Adrenal gland (tissue), 12 donors: Measurements from ENCODE around the gene MLH3. TPM values are rescaled to one million over a fixed set of nuclear protein-coding genes. Genes with fewer than 3 reads are reported as not detected.

Experiments
- DNase-seq, 7 donors: peaks; one replicate each; pipeline ENCODE4 v3.0.0-alpha.2; 2019 to 2020
- H3K27ac ChIP-seq, 5 donors: fragments of 200-600 bp; sonication (generic) in 4 of 5; 1 replicate in 3 of 5; 2 replicates in 2 of 5; pipeline versions ENCODE4 v1.5.1 to v1.8.0; 2016 to 2020; ENCODE audit warnings: mild to moderate bottlenecking in 1 of 5
- H3K27me3 ChIP-seq: fragments of 200-600 bp; 2 replicates; pipeline ENCODE4 v1.8.0; 2021
- H3K36me3 ChIP-seq, 2 donors: fragments of 200-600 bp; replicated peaks in 1 of 2; 1 replicate in 1 of 2; 2 replicates in 1 of 2; pipeline versions ENCODE4 v1.5.1 to v1.8.0; 2018 to 2022
- H3K4me1 ChIP-seq, 2 donors: fragments of 200-600 bp; replicated peaks in 1 of 2; 1 replicate in 1 of 2; 2 replicates in 1 of 2; pipeline versions ENCODE4 v1.5.1 to v1.8.0; 2018 to 2021
- H3K4me3 ChIP-seq, 4 donors: fragments of 200-600 bp; sonication (generic) in 3 of 4; one replicate each; pipeline ENCODE4 v1.5.1; 2016 to 2018
- H3K9me3 ChIP-seq, 3 donors: fragments of 200-600 bp; sonication (generic) in 1 of 3; replicated peaks in 1 of 3; 1 replicate in 2 of 3; 2 replicates in 1 of 3; pipeline versions ENCODE4 v1.5.1 to v1.8.0; 2016 to 2021
- CTCF ChIP-seq, 6 experiments: fragments of 450-650 bp in 4 of 6; fragments of 200-600 bp in 2 of 6; sonication (generic) in 1 of 6; IDR thresholded peaks; 1 replicate in 5 of 6; 2 replicates in 1 of 6; pipeline versions ENCODE4 v1.5.1 to v1.8.0; 2016 to 2021; ENCODE audit warnings: antibody characterized with exemption in 6 of 6, mild to moderate bottlenecking in 2 of 6, moderate library complexity in 1 of 6
- POLR2A ChIP-seq, 2 donors: fragments of 450-650 bp; IDR thresholded peaks; one replicate each; pipeline ENCODE4 v1.6.1; 2017; ENCODE audit warnings: antibody characterized with exemption in 2 of 2, mild to moderate bottlenecking in 2 of 2, moderate library complexity in 1 of 2
- WGBS, 4 donors: extraction: QIAGEN DNeasy Blood & Tissue Kit in 2 of 4; methylation state at CpG; one replicate each; pipeline versions ENCODE4 v1.1.5 to v1.1.7; 2013 to 2017; 5-methylcytosine and 5-hydroxymethylcytosine counted together
- intact Hi-C, 2 donors: fragments of 100-400 bp; cut with DNase I; formaldehyde crosslinking; loops; one replicate each; pipeline versions ENCODE4 v1.14.1 to v1.15.0; 2022 to 2023
- polyA plus RNA-seq, 3 donors: library from polyadenylated mRNA; stranded (reverse); fragments of 200-250 nt in 2 of 3; fragments of 350-450 nt in 1 of 3; fragmentation: Illumina TruSeq in 1 of 3; extraction: RNeasy Lipid Tissue Mini Kit (QIAGEN cat#74804) in 1 of 3; gene quantifications; one replicate each; pipeline ENCODE4 v1.2.3, GENCODE V29; 2013 to 2014
- small RNA-seq, 2 donors: library from RNA; depleted of rRNA; stranded (forward); fragments of <200 nt; gene quantifications; one replicate each; pipeline ENCODE3, GENCODE V24; 2016
- total RNA-seq, 9 donors: library from RNA; depleted of rRNA in 4 of 9; stranded (reverse); fragments of >200 nt in 4 of 9; fragments of 120-200 nt in 1 of 9; fragmentation: NEBNext Ultra II Directional in 1 of 9; extraction: Animal tissue kit (Norgen Biotek cat#: 25700) in 1 of 9; gene quantifications; one replicate each; pipeline versions ENCODE4 v1.1.0 to v1.2.4, GENCODE V29; 2013 to 2023
- donor health status: healthy with polysubstance abuse.
- donor health status: Bipolar disorder and iron deficiency.
- donor health status: DM: yes; HTN: yes; CAD: no.
- donor health status: DM: no; HTN: no; CAD: no.
- donor health status: DM: no; HTN: no; CAD: no.
- donor health status: DM: yes; HTN: yes; CAD: no.

MLH3 gene
- total and polyA plus RNA-seq, 12 donors = 22.2 to 51.4 (median 32.2) TPM

GRCh38 chr14:74968811-74969210 is 82.5 kb downstream of the MLH3 start:
- DNase-seq = no peak
- Histone ChIP-seq H3K4me1 (peaks cover 0 to 3% of the 10 kb centered on the region in 2 donors), H3K27me3 (no peaks in the 10 kb centered on the region), H3K4me3 (no peak overlapping the region), H3K9me3 (no peaks in the 10 kb centered on the region), H3K36me3 (no peaks in the 10 kb centered on the region), H3K27ac (no peak overlapping the region)
- WGBS, 4 donors = 63 to 80% (median 77%) methylated on average over 1 of the region's 1 CpG
- intact Hi-C loops = no loop called here
- TF ChIP-seq CTCF (IDR thresholded peaks at IDR 0.05) = no peak
- no peak for TF ChIP-seq POLR2A (IDR thresholded peaks at IDR 0.05)

GRCh38 chr14:74965486-74966153 is 85.6 kb downstream of the MLH3 start:
- intact Hi-C loops = no loop called here
- WGBS, 4 donors = 74 to 86% (median 84%) methylated on average over 3 to 5 of the region's 5 CpGs
- Histone ChIP-seq H3K36me3 (no peaks in the 10 kb centered on the region), H3K27me3 (no peaks in the 10 kb centered on the region), H3K9me3 (no peaks in the 10 kb centered on the region), H3K4me1 (peaks cover 0 to 4% of the 10 kb centered on the region in 2 donors), H3K27ac (no peak overlapping the region), H3K4me3 (no peak overlapping the region)
- no peak for DNase-seq
- no peak for TF ChIP-seq POLR2A (IDR thresholded peaks at IDR 0.05)
- no peak for TF ChIP-seq CTCF (IDR thresholded peaks at IDR 0.05)

GRCh38 chr14:74964787-74965485 is 86.3 kb downstream of the MLH3 start:
- intact Hi-C loops = no loop called here
- H3K9me3 ChIP-seq = no peaks in the 10 kb centered on the region
- no peaks in the 10 kb centered on the region for H3K27me3 ChIP-seq
- peaks cover 0 to 4% of the 10 kb centered on the region in 2 donors for H3K4me1 ChIP-seq
- 51 to 66% (median 64%) methylated on average over 4 of the region's 4 CpGs for WGBS, 4 donors
- TF ChIP-seq POLR2A (IDR thresholded peaks at IDR 0.05) = no peak
- TF ChIP-seq CTCF (IDR thresholded peaks at IDR 0.05) = no peak
- DNase-seq = no peak
- H3K27ac ChIP-seq = no peak overlapping the region
- H3K36me3 ChIP-seq = no peaks in the 10 kb centered on the region
- H3K4me3 ChIP-seq = no peak overlapping the region

Small RNA genes within 50 kb of the gene (small RNA-seq; reads per million reads assigned to genes)
- gene RNU6-689P = 0 reads per million in 2 donors

Other genes starting within 250 kb of the MLH3 start
- not detected for gene PROX2, start 175.3 kb downstream of the MLH3 start, total RNA-seq
- gene PROX2, start 175.3 kb downstream of the MLH3 start, polyA plus RNA-seq = under 1 TPM in 1 of 3 donors, not detected in 2; 0.08 TPM
- 100 to 1,000 TPM in 8 of 9 donors, 10 to 100 TPM in 1; 60.6 to 205 (median 156) TPM for gene DLST, start 169.6 kb downstream of the MLH3 start, total RNA-seq
- gene DLST, start 169.6 kb downstream of the MLH3 start, polyA plus RNA-seq = 100 to 1,000 TPM in 1 of 3 donors, 10 to 100 TPM in 2; 42.0 to 137 (median 54.0) TPM
- 10 to 100 TPM in 1 of 9 donors, 1 to 10 TPM in 8; 2.0 to 23.9 (median 4.3) TPM for gene RPS6KL1, start 128.2 kb downstream of the MLH3 start, total RNA-seq
- 10 to 100 TPM in 2 of 3 donors, 1 to 10 TPM in 1; 3.9 to 28.2 (median 12.3) TPM for gene RPS6KL1, start 128.2 kb downstream of the MLH3 start, polyA plus RNA-seq
- 10 to 100 TPM in 3 of 9 donors, 1 to 10 TPM in 6; 1.7 to 12.7 (median 5.0) TPM for gene PGF, start 95.9 kb downstream of the MLH3 start, total RNA-seq
- gene PGF, start 95.9 kb downstream of the MLH3 start, polyA plus RNA-seq = 1 to 10 TPM; 1.7 to 5.1 (median 4.5) TPM
- gene EIF2B2, start 48.5 kb downstream of the MLH3 start, total RNA-seq = 10 to 100 TPM; 20.6 to 90.9 (median 52.0) TPM
- gene EIF2B2, start 48.5 kb downstream of the MLH3 start, polyA plus RNA-seq = 10 to 100 TPM; 23.4 to 90.2 (median 32.8) TPM
- gene ACYP1, start 12.6 kb upstream of the MLH3 start, total RNA-seq = 10 to 100 TPM; 11.5 to 36.5 (median 17.8) TPM
- gene ACYP1, start 12.6 kb upstream of the MLH3 start, polyA plus RNA-seq = 10 to 100 TPM; 23.2 to 73.0 (median 66.8) TPM
- 1 to 10 TPM; 1.9 to 9.5 (median 5.3) TPM for gene ZC2HC1C, start 18.2 kb upstream of the MLH3 start, total RNA-seq
- 10 to 100 TPM in 1 of 3 donors, 1 to 10 TPM in 2; 6.1 to 12.1 (median 6.8) TPM for gene ZC2HC1C, start 18.2 kb upstream of the MLH3 start, polyA plus RNA-seq
- 100 to 1,000 TPM in 4 of 9 donors, 10 to 100 TPM in 5; 39.2 to 165 (median 77.1) TPM for gene NEK9, start 75.6 kb upstream of the MLH3 start, total RNA-seq
- 10 to 100 TPM; 51.7 to 73.6 (median 62.6) TPM for gene NEK9, start 75.6 kb upstream of the MLH3 start, polyA plus RNA-seq
- gene TMED10, start 125.1 kb upstream of the MLH3 start, total RNA-seq = 100 to 1,000 TPM; 156 to 509 (median 354) TPM
- 100 to 1,000 TPM in 1 of 3 donors, 10 to 100 TPM in 2; 33.7 to 532 (median 65.3) TPM for gene TMED10, start 125.1 kb upstream of the MLH3 start, polyA plus RNA-seq
- gene FOS, start 227.4 kb upstream of the MLH3 start, total RNA-seq = 100 to 1,000 TPM in 5 of 9 donors, 10 to 100 TPM in 4; 47.9 to 393 (median 140) TPM
- 100 to 1,000 TPM in 2 of 3 donors, 10 to 100 TPM in 1; 63.2 to 129 (median 107) TPM for gene FOS, start 227.4 kb upstream of the MLH3 start, polyA plus RNA-seq